Ovary (tissue), 9 donors: Measurements from ENCODE around the gene PHETA2. TPM values are rescaled to one million over a fixed set of nuclear protein-coding genes. Genes with fewer than 3 reads are reported as not detected.

Experiments
- polyA plus RNA-seq, 2 donors: library from polyadenylated mRNA; stranded (reverse); fragments of 200-250 nt in 1 of 2; fragments of 350-450 nt in 1 of 2; fragmentation: Illumina TruSeq in 1 of 2; extraction: RNeasy Lipid Tissue Mini Kit (QIAGEN cat#74804) in 1 of 2; gene quantifications; one replicate each; pipeline ENCODE4 v1.2.3, GENCODE V29; 2013 to 2014
- small RNA-seq: library from RNA; depleted of rRNA; stranded (forward); fragments of <200 nt; gene quantifications from one replicate; pipeline ENCODE3, GENCODE V24; 2016
- total RNA-seq, 7 donors: library from RNA; depleted of rRNA in 2 of 7; stranded (reverse); fragments of >200 nt in 2 of 7; fragmentation: NEBNext Ultra II Directional in 3 of 7; extraction: Animal tissue kit (Norgen Biotek cat#: 25700) in 3 of 7; gene quantifications; one replicate each; pipeline versions ENCODE4 v1.1.0 to v1.2.4, GENCODE V29; 2016 to 2023
- donor health status: DM: no; HTN: no; CAD: no; lungs with moderate emphysema.
- donor health status: DM: no; HTN: no; CAD: no.
- donor health status: Bipolar disorder and iron deficiency.
- donor health status: DM: yes; HTN: yes; CAD: no.
- donor health status: DM: no; HTN: no; CAD: no.
- donor health status: DM: yes; HTN: yes; CAD: no.

PHETA2 gene
- total and polyA plus RNA-seq, 9 donors: 3.4 to 10.2 (median 8.0) TPM

Small RNAs within 50 kb of the gene (small RNA-seq; reads per million reads assigned to genes)
- not detected for gene SNORD13P1

Other genes starting within 250 kb of the PHETA2 start
- gene SREBF2, start 241.1 kb upstream of the PHETA2 start, total RNA-seq: 100 to 1,000 TPM in 1 of 7 donors, 10 to 100 TPM in 6; 29.2 to 215 (median 74.1) TPM
- 10 to 100 TPM; 38.7 to 94.9 TPM for gene SREBF2, start 241.1 kb upstream of the PHETA2 start, polyA plus RNA-seq
- under 1 TPM in 1 of 7 donors, not detected in 6; 0.46 TPM for gene SHISA8, start 159.2 kb upstream of the PHETA2 start, total RNA-seq
- gene SHISA8, start 159.2 kb upstream of the PHETA2 start, polyA plus RNA-seq: not detected
- gene TNFRSF13C, start 147.4 kb upstream of the PHETA2 start, total RNA-seq: under 1 TPM; 0.08 to 0.36 (median 0.22) TPM
- gene TNFRSF13C, start 147.4 kb upstream of the PHETA2 start, polyA plus RNA-seq: under 1 TPM; 0.05 TPM
- gene CENPM, start 127.1 kb upstream of the PHETA2 start, total RNA-seq: 1 to 10 TPM in 4 of 7 donors, under 1 TPM in 1, not detected in 2; 0.25 to 8.0 (median 1.8) TPM
- gene CENPM, start 127.1 kb upstream of the PHETA2 start, polyA plus RNA-seq: 1 to 10 TPM in 1 of 2 donors, not detected in 1; 1.0 TPM
- gene SEPTIN3, start 104.8 kb upstream of the PHETA2 start, total RNA-seq: 1 to 10 TPM in 1 of 7 donors, under 1 TPM in 5, not detected in 1; 0.11 to 1.4 (median 0.23) TPM
- under 1 TPM; 0.12 to 0.78 TPM for gene SEPTIN3, start 104.8 kb upstream of the PHETA2 start, polyA plus RNA-seq
- 1 to 10 TPM; 2.4 to 4.5 (median 3.0) TPM for gene WBP2NL, start 75.5 kb upstream of the PHETA2 start, total RNA-seq
- 1 to 10 TPM in 1 of 2 donors, under 1 TPM in 1; 0.48 to 1.2 TPM for gene WBP2NL, start 75.5 kb upstream of the PHETA2 start, polyA plus RNA-seq
- gene NAGA, start 3.4 kb upstream of the PHETA2 start, total RNA-seq: 10 to 100 TPM; 18.7 to 34.3 (median 20.3) TPM
- 10 to 100 TPM; 17.6 to 18.1 TPM for gene NAGA, start 3.4 kb upstream of the PHETA2 start, polyA plus RNA-seq
- 100 to 1,000 TPM in 4 of 7 donors, 10 to 100 TPM in 3; 26.3 to 287 (median 130) TPM for gene SMDT1, start 5.5 kb downstream of the PHETA2 start, total RNA-seq
- 100 to 1,000 TPM; 112 to 211 TPM for gene SMDT1, start 5.5 kb downstream of the PHETA2 start, polyA plus RNA-seq
- 10 to 100 TPM; 28.3 to 49.2 (median 43.4) TPM for gene NDUFA6, start 16.5 kb downstream of the PHETA2 start, total RNA-seq
- gene NDUFA6, start 16.5 kb downstream of the PHETA2 start, polyA plus RNA-seq: 10 to 100 TPM; 48.7 to 82.8 TPM
- 1 to 10 TPM in 4 of 7 donors, under 1 TPM in 3; 0.73 to 2.0 (median 1.2) TPM for gene CYP2D6, start 56.6 kb downstream of the PHETA2 start, total RNA-seq
- under 1 TPM; 0.28 to 0.30 TPM for gene CYP2D6, start 56.6 kb downstream of the PHETA2 start, polyA plus RNA-seq
- gene TCF20, start 196.4 kb downstream of the PHETA2 start, total RNA-seq: 10 to 100 TPM; 18.1 to 42.0 (median 36.8) TPM
- 10 to 100 TPM; 12.4 to 15.1 TPM for gene TCF20, start 196.4 kb downstream of the PHETA2 start, polyA plus RNA-seq